Iris pigment epithelial cell (primary cell): ENCODE data around the gene AMPH.

Experiments
- DNase-seq: peaks from one replicate; pipeline ENCODE4 v3.0.0-alpha.2; 2011; ENCODE audit warnings: low read depth

AMPH gene

GRCh38 chr7:38463277-38464225 is 167.6 kb downstream of the AMPH start:
- peak; percentile 81 for DNase-seq

DNA sequence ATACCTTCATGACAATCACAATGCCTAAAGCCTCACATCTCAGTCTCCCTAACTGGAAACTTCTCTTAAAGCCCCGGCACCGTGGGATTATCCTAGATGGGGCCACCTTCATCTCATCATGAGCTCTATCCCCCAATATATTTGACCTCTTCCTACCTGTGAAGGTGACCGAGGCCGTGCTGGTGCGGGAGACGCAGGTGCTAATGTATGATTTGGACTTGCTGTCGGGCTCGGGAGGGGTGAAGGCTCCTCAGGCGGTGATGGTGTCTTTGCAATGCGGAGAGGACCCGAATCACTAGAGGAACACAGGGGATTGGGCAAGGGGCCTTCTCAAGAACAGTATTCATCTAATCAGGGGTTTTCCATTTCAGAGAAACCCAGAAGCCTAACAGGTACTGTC is 168.4 kb downstream of the AMPH start:
- DNase-seq = no peak

GRCh38 chr7:38461887-38462286 is 169.3 kb downstream of the AMPH start:
- DNase-seq = no peak

DNA sequence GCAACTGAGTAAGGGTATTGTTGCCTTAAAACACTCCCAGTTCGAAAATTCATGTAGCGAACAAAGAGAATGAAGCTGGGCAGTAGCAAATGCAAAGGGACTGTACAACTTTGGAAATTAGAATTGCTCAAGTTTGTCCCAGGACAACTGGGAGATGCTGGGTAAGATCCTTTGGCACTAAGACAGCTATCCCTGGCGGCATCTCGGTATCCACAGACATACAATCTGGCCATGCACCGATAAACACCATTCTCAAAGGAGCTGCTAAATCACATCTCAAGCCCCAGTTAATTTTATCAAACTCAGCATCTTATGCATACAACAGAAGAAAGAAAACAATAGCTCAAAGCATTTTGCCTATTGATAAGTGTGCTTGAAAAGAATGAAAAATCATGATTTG is 177.3 kb downstream of the AMPH start:
- no peak for DNase-seq

DNA sequence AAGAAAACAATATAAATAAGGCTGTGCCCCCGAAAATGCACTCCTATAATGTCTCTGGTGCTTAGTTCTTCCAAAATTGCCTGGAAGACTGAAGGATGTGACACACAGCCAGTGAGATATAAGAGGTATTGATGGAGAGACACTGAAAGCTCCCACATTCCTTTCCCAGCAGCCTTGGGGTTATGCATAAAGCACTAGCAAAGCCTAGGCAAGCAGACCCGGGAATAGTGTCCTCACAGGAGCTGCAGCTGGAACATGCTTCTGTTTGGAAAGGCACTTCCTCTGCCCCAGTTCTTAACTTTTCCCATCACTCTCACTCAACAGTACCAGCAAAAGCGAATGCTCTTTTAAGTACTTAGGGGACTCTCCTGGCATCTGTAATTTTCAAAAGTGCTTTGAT is 178.0 kb downstream of the AMPH start:
- DNase-seq = no peak

GRCh38 chr7:38452681-38453108 is 178.5 kb downstream of the AMPH start:
- no peak for DNase-seq

GRCh38 chr7:38451840-38452239 is 179.3 kb downstream of the AMPH start:
- DNase-seq = peak; percentile 53

GRCh38 chr7:38448584-38449234 is 182.5 kb downstream of the AMPH start:
- no peak for DNase-seq

- DNase-seq = peak; percentile 34
Measured at GRCh38 chr7:38448054-38448453, 183.1 kb downstream of the AMPH start.

- DNase-seq = no peak
Measured at GRCh38 chr7:38438970-38439369, 192.2 kb downstream of the AMPH start.

- DNase-seq = no peak
Measured at GRCh38 chr7:38432671-38433070, 198.5 kb downstream of the AMPH start.

DNA sequence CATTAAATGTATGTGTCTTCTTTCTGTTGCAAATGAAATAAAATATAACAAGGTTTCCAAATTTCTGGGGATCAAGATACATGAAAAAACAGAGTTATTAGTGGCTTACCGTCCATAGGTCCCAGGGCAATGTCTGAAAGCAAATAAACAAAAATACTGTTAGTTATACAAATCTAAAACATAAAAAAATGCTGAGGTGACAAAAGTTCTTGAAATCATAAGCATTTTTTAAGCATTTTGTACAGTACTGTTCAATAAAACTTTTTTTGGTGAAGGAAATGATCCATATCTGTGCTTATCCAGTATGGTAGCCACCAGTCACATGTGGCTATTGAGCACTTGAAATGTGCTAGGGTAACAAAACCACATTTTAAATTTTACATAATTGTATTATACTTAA is 199.1 kb downstream of the AMPH start:
- no peak for DNase-seq

DNA sequence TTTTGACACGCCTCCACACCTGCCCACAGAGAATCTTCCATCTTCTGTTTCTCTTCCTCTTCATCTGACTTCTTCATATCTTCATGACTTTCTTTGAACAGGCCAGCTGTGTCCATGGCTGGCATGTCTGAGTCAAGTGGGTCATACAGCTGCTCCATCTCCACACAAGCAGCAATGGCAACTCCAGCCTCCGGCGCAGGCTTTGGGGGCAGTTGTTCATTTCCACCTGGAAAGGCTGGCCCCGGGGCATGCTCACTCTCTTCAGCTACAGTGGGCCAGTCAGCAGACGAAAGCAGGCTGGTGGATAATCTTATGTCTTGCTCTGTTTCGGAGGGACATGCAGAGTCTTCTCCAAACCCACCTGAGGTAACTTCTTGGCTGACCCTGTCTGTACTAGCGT is 202.1 kb downstream of the AMPH start:
- DNase-seq = no peak

GRCh38 chr7:38428041-38428440 is 203.1 kb downstream of the AMPH start:
- no peak for DNase-seq

GRCh38 chr7:38427279-38427955 is 203.8 kb downstream of the AMPH start:
- DNase-seq = no peak

- no peak for DNase-seq
Measured at GRCh38 chr7:38425509-38425908, 205.7 kb downstream of the AMPH start.

DNA sequence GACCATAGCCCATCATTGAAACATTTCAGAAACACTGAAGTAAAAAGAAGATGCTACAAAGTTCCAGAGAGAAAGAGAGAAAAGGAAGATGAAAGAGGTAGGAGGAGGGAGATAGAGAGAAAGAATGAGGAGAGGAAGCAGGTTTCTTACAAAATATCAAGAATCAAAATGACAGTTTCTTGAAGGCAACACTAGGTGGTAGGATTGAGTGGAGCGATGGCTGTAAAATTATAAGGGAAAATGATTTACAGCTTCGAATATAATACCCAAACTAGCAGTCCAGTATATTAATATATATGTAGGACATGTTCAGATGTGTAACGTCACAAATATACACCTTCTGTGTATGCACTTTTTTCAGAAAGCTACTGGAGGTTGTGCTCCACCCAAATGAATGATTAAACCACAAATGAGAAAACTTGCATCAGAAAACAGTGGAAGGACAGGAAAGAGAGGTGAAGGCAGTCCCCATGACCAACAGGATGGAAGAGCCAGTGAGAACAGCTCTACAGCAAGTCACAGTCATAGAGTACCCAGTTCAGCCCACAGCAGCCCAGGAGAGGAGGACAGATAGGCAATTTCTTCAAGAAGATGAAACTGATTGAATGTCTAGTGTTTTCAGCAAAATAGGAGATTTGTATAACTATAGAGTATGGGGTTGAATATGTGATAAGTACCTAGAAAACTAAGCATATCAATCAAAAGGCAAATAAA is 206.3 kb downstream of the AMPH start:
- peak; percentile 8 for DNase-seq

- DNase-seq = no peak
Measured at GRCh38 chr7:38413784-38414183, 217.4 kb downstream of the AMPH start.

DNA sequence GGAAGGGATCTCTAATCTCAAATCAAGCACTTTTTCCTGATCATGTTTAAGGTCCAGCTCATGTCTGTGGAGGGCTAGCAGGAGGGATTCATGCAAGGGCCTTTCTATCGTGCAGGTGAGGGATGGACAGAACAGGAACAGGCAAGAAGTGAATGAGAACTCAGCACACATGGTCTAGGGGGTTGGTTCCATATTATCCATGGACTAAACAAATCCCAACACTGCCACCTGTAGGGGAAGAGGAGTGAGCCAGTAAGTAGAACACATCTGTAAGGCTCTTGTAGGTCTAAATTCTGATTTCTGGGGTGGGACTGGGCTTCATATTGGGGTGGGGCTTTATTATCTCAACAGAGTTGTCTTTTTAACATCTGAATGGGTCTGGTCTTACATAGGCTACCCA is 219.8 kb downstream of the AMPH start:
- peak; percentile 19 for DNase-seq

GRCh38 chr7:38410056-38410455 is 221.1 kb downstream of the AMPH start:
- DNase-seq = no peak

DNA sequence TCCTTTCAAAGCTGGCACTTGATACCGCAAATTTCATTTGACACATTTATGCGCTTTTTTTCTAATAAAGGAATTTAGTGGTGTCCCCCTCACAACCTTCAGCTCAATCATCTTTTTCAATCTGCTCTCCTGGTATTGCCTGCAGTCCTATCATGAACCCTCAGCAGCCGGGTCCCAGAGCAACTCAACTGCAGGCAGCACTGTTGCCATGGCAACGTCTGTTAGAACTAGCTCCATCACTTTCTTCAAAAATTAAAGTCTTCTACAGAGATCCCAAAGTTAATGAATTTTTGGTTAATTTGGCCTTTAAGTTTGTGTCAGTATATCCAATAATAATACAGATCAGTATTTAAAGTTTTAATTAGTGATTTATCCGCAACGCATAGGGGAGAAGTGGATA is 221.6 kb downstream of the AMPH start:
- DNase-seq = no peak

DNA sequence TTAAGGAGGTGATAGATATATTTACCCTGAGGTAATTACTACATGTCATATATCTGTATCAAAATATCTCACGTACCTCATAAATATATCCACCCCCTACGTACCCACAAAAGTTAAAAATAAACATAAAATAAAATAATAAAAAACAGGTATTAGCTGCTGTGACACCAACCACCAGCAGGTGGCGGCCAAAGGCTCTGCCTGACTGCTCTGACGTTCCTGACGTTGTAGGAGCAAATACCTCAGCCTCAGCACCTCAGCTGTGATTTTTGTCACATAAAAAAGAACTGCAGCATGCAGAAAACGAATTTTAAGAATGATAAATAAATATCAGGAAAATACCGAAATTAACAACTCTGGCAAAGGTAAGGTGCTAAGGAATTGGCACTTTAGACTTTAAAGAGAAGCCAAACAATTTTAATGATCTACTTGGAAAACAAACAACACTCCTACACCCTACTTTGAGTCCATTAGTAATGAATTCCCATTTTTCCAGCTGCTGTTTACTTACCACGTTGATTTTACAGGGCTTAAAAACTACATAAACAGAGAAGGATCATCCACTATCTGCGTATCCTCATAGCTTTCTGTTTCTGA is 232.3 kb downstream of the AMPH start:
- peak; percentile 47 for DNase-seq
